GM10266 (cell line): Measurements from ENCODE around the gene SREBF1.

ENCODE experiments used
- DNase-seq: peaks from one replicate; pipeline ENCODE4 v3.0.0; 2012; ENCODE audit errors: extremely low spot score
- CTCF ChIP-seq: IDR thresholded peaks from 2 replicates; pipeline ENCODE4 v1.5.1; 2012; ENCODE audit warnings: mild to moderate bottlenecking, low read depth; ENCODE audit not compliant: control insufficient read depth, insufficient read depth; ENCODE audit errors: missing control alignments

Gene SREBF1

GRCh38 chr17:17834974-17835373, 1.8 kb downstream of the SREBF1 start:
- no peak for TF ChIP-seq CTCF
- DNase-seq, result no peak

GRCh38 chr17:17833658-17834357, 3.0 kb downstream of the SREBF1 start:
- no peak for DNase-seq
- TF ChIP-seq CTCF, result no peak

GRCh38 chr17:17832032-17832363, 4.8 kb downstream of the SREBF1 start:
- TF ChIP-seq CTCF, result no peak
- DNase-seq, result no peak

- no peak for TF ChIP-seq CTCF
- DNase-seq, result no peak
Observed at GRCh38 chr17:17831208-17832031, 5.4 kb downstream of the SREBF1 start.

GRCh38 chr17:17830740-17831207, 6.0 kb downstream of the SREBF1 start:
- no peak for DNase-seq

GRCh38 chr17:17830269-17830567, 6.6 kb downstream of the SREBF1 start:
- DNase-seq, result no peak
- TF ChIP-seq CTCF, result no peak

More at GRCh38 chr17:17830740-17831207, 6.0 kb downstream of the SREBF1 start:
- TF ChIP-seq CTCF, result no peak
